GM12892 (cell line): ENCODE measurements around the gene ABI2.
"Not testable (repeated sequence)": the region's sequence is repeated elsewhere in the genome, so short reads cannot be mapped to it uniquely, and the experiment has no call there.

Experiments used
- DNase-seq: peaks from one replicate; pipeline ENCODE4 v3.0.0; 2011; ENCODE audit not compliant: insufficient read length
- FAIRE-seq: peaks from 2 replicates; lab custom pipeline; 2011; peaks lifted over from hg19 to GRCh38; lab: Jason Lieb, UNC
- POLR2A ChIP-seq: IDR thresholded peaks from 2 replicates; pipeline ENCODE4 v1.6.1; 2011; ENCODE audit warnings: low read depth, low read length, control low read depth
- POLR2AphosphoS5 ChIP-seq: IDR thresholded peaks from 2 replicates; pipeline ENCODE4 v1.6.1; 2011; ENCODE audit warnings: low read depth, low read length, control low read depth
- TAF1 ChIP-seq: IDR thresholded peaks from 2 replicates; pipeline ENCODE4 v1.6.1; 2011; ENCODE audit warnings: low read depth, mild to moderate bottlenecking, control low read depth, low read length, borderline replicate concordance

The ABI2 gene

GRCh38 chr2:203338322-203338721 is 10.1 kb downstream of the ABI2 start:
- FAIRE-seq, result no peak
- TF ChIP-seq POLR2A, result no peak
- no peak for DNase-seq

GRCh38 chr2:203340791-203341487 is 12.7 kb downstream of the ABI2 start:
- TF ChIP-seq POLR2AphosphoS5 (no peak), TAF1 (no peak), POLR2A (no peak)
- no peak for FAIRE-seq
- DNase-seq, result no peak

DNA sequence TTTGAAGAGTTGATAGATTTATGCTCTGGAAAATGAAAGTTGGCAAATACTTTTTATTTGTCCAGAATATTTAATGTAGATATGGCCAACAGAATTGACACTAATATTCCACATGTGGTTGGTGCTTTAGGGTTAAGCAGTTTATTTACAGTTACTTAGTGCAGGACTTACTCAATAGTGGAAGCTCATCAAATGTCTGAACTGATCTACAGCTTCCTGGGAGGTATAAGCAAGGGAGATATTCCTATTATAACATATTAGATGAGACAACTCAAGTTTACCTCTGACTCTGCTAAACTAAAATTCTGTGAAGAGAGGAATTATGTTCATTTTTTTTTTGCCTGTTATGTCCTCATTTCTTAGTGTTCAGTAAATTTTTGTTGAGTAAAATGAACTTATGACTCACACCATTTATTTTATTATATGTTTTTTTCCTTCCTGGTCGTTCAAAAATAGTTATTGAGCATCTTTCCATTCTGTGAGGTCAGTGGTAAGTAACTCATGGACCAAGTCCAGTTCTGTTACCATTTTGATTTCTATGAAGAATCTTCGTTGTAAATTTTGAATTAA is 13.6 kb downstream of the ABI2 start:
- FAIRE-seq (no peak), DNase-seq (no peak)
- TF ChIP-seq POLR2AphosphoS5, result no peak
- no peak for TF ChIP-seq TAF1

DNA sequence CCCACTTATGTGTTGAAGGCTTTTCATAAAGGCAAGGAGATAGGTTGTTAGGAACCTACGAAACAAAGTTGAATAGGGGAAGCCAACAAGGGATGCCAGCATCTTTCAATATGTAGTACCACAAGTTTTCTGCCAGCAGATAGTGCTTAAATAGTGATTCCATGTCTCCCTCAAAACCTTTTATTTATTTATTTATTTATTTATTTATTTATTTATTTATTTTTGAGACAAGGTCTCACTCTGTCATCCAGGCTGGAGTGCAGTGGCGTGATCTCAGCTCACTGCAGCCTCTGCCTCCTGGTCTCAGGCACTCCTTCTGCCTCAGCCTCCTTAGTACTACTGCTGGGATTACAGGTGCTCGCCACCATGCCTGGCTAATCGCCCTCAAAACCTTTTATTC is 14.2 kb downstream of the ABI2 start:
- not testable (repeated sequence) for FAIRE-seq, DNase-seq

GRCh38 chr2:203344667-203345066 is 16.5 kb downstream of the ABI2 start:
- DNase-seq, result no peak
- TF ChIP-seq TAF1, result no peak
- TF ChIP-seq POLR2AphosphoS5, result no peak
- no peak for TF ChIP-seq POLR2A
- no peak for FAIRE-seq

DNA sequence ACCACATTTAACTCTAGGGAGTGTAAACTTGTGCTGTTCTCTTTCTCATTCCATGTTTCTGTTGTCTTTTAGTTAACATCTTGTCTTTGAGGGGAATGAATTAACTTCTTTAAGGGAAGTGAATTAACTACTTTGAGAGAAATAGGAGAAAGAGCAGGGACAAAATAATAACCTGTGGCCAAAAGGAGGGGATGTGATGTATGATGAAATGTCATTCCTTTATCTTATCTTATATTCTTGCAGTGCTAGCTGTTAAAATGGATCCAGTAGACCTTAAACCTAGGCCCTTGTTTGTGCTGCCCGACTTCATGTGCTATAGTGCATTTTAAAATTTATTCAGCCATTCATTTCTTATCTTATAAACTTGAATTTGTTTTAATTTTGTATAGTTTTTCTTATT is 18.4 kb downstream of the ABI2 start:
- TF ChIP-seq POLR2AphosphoS5 (no peak), TAF1 (no peak), POLR2A (no peak)
- FAIRE-seq (no peak), DNase-seq (no peak)

- DNase-seq (no peak), FAIRE-seq (no peak)
- no peak for TF ChIP-seq POLR2AphosphoS5
- TF ChIP-seq TAF1, result no peak
- no peak for TF ChIP-seq POLR2A
Observed at GRCh38 chr2:203347375-203347774, 19.2 kb downstream of the ABI2 start.

- DNase-seq (no peak), FAIRE-seq (no peak)
- no peak for TF ChIP-seq TAF1
Observed at GRCh38 chr2:203352604-203353255, 24.5 kb downstream of the ABI2 start.

GRCh38 chr2:203354966-203355365 is 26.8 kb downstream of the ABI2 start:
- TF ChIP-seq POLR2AphosphoS5 (no peak), POLR2A (no peak), TAF1 (no peak)
- FAIRE-seq (no peak), DNase-seq (no peak)

- no peak for FAIRE-seq
- no peak for DNase-seq
- no peak for TF ChIP-seq POLR2A
- no peak for TF ChIP-seq POLR2AphosphoS5
- TF ChIP-seq TAF1, result no peak
Observed at GRCh38 chr2:203359450-203359849, 31.3 kb downstream of the ABI2 start.

GRCh38 chr2:203360833-203361430 is 32.7 kb downstream of the ABI2 start:
- no peak for DNase-seq
- TF ChIP-seq POLR2AphosphoS5, result no peak
- no peak for TF ChIP-seq POLR2A

DNA sequence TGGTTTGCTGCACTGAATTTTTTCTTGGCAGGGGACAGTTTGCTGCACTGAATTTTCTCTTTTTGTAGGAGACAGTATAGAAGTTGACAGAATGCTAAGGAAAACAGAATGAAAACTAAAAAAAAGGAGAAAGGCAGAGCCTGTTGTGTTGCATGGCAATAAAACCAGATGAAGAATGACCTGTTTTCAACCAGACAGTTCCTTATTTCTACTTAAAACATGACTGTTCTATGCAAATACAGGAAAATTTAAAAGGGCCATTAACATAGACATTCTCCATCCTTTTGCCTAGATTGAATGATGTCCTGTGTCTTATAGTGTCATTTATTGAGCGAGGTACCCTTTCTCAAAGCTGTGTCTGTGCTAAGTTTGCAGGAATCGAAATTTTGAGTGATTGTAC is 33.3 kb downstream of the ABI2 start:
- DNase-seq, result no peak
- TF ChIP-seq TAF1, result no peak
- no peak for TF ChIP-seq POLR2AphosphoS5
- TF ChIP-seq POLR2A, result no peak
- no peak for FAIRE-seq

More at GRCh38 chr2:203360833-203361430, 32.7 kb downstream of the ABI2 start:
- FAIRE-seq, result no peak

DNA sequence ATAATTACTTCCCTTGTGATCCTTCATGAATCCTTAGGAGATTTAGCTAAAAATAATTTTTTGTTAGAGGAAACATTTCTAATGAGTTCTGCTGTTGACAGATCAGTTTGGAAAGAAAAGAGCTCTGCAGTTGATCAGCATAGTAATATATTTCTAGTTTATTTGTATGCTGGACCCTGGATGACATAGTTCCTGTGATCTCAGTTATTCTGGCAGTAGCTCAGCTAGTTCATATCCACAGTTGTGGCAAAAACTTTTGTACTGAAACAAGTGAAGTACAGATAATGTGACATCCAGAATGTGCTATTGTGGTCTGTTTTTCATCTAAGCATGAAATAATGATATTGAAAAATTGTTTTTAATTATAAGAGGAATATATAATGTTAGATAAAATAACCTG is 33.7 kb downstream of the ABI2 start:
- FAIRE-seq (no peak), DNase-seq (no peak)

More for the DNA sequence above, 33.7 kb downstream of the ABI2 start:
- TF ChIP-seq TAF1, result no peak
- no peak for TF ChIP-seq POLR2AphosphoS5
- no peak for TF ChIP-seq POLR2A
